ENCODE measurements around the gene TBC1D10A.

TBC1D10A gene

GRCh38 chr22:30301995-30302809, 24.5 kb downstream of the TBC1D10A start:
- no peak for DNase-seq (ENCODE audit: low read depth in 3 of 3)

GRCh38 chr22:30299322-30299721, 27.4 kb downstream of the TBC1D10A start:
- DNase-seq (ENCODE audit: low read depth in 3 of 3) = no peak

- no peak for DNase-seq (ENCODE audit: low read depth in 3 of 3)
These were observed 28.6 kb downstream of the TBC1D10A start for GRCh38 chr22:30297991-30298701.

- no peak for DNase-seq (ENCODE audit: low read depth in 3 of 3)
These were observed 29.3 kb downstream of the TBC1D10A start for GRCh38 chr22:30297276-30297990.

GRCh38 chr22:30296833-30297232, 29.9 kb downstream of the TBC1D10A start:
- no peak for DNase-seq (ENCODE audit: low read depth in 3 of 3)

- no peak for DNase-seq (ENCODE audit: low read depth in 3 of 3)
These were observed 30.4 kb downstream of the TBC1D10A start for GRCh38 chr22:30296324-30296723.

- no peak for DNase-seq (ENCODE audit: low read depth in 3 of 3)
These were observed 31.2 kb downstream of the TBC1D10A start for GRCh38 chr22:30295576-30295975.

- no peak for DNase-seq (ENCODE audit: low read depth in 3 of 3)
These were observed 31.9 kb downstream of the TBC1D10A start for GRCh38 chr22:30294830-30295229.

GRCh38 chr22:30294066-30294465, 32.7 kb downstream of the TBC1D10A start:
- DNase-seq (ENCODE audit: low read depth in 3 of 3) = no peak

GRCh38 chr22:30293026-30293425, 33.7 kb downstream of the TBC1D10A start:
- no peak for DNase-seq (ENCODE audit: low read depth in 3 of 3)

GRCh38 chr22:30292069-30292970, 34.4 kb downstream of the TBC1D10A start:
- no peak for DNase-seq (ENCODE audit: low read depth in 3 of 3)

- DNase-seq (ENCODE audit: low read depth in 3 of 3) = no peak
These were observed 35.5 kb downstream of the TBC1D10A start for GRCh38 chr22:30291058-30291892.

- DNase-seq (ENCODE audit: low read depth in 3 of 3) = no peak
These were observed 36.2 kb downstream of the TBC1D10A start for GRCh38 chr22:30290342-30291057.

GRCh38 chr22:30289980-30290313, 36.8 kb downstream of the TBC1D10A start:
- DNase-seq (ENCODE audit: low read depth in 3 of 3) = no peak

GRCh38 chr22:30289141-30289979, 37.4 kb downstream of the TBC1D10A start, which contains the start of gene CASTOR1:
Gene CASTOR1, minus strand, starts transcription at chr22:30289505. Its CDS starts 8 bp downstream, at chr22:30289497.
- DNase-seq (ENCODE audit: low read depth in 3 of 3) = peak; percentile 77 to 90 (median 88)

GRCh38 chr22:30288419-30289140, 38.2 kb downstream of the TBC1D10A start:
- DNase-seq (ENCODE audit: low read depth in 3 of 3) = no peak

- DNase-seq (ENCODE audit: low read depth in 3 of 3) = peak; percentile 80 to 81 (median 81)
These were observed 38.9 kb downstream of the TBC1D10A start for GRCh38 chr22:30287648-30288418.

Measured in stimulated activated CD4-positive, alpha-beta T cell treated with anti-CD3 and anti-CD28 coated beads, TNF-alpha, amount 100 ng/mL, for 48 hours (primary cell).